Measurements from ENCODE around the gene PCDHB16.
"Not testable (repeated sequence)": the region's sequence is repeated elsewhere in the genome, so short reads cannot be mapped to it uniquely, and the experiment has no call there.

PCDHB16 gene

GRCh38 chr5:141184117-141184855 is 2.1 kb downstream of the PCDHB16 start:
- not testable (repeated sequence) for DNase-seq (ENCODE audit: low spot score)

DNA sequence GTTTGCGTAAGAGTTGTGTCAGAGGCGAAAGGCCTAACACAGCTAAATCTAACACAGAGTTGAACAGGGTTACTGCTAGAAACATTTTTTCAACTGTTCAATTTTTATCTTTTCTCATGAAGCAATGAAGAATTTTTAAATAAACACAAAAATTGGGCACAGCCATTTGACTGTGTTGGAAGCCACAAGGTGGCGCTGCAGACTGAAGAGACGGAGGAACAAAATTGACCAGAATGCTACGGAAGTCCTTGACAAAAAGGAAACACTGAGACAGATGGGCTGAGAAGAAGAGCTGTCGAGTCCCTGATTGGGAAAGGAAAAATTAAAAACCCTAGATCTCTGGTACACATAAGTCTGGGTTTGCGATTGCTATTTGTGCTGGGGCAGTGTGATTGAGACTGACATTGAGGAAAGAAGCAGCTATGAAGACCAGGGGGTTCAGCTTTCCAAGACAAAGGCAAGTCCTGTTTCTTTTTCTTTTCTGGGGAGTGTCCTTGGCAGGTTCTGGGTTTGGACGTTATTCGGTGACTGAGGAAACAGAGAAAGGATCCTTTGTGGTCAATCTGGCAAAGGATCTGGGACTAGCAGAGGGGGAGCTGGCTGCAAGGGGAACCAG is 4.8 kb downstream of the PCDHB16 start, which contains the start of gene PCDHB9:
Gene PCDHB9, plus strand, starts transcription at position 265 of the 616 bp plus-strand sequence. Its CDS starts 158 bp downstream, at position 423.
- DNase-seq (ENCODE audit: low spot score): no peak

DNA sequence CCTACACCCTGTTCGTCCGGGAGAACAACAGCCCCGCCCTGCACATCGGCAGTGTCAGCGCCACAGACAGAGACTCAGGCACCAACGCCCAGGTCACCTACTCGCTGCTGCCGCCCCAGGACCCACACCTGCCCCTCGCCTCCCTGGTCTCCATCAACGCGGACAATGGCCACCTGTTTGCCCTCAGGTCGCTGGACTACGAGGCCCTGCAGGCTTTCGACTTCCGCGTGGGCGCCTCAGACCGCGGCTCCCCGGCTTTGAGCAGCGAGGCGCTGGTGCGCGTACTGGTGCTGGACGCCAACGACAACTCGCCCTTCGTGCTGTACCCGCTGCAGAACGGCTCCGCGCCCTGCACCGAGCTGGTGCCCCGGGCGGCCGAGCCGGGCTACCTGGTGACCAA is 6.5 kb downstream of the PCDHB16 start:
- DNase-seq (ENCODE audit: low spot score): not testable (repeated sequence)

GRCh38 chr5:141189131-141189530 is 6.9 kb downstream of the PCDHB16 start:
- not testable (repeated sequence) for DNase-seq (ENCODE audit: low spot score)

GRCh38 chr5:141192110-141192725 is 10.0 kb downstream of the PCDHB16 start, which contains the start of gene PCDHB10:
TSS of gene PCDHB10 (plus strand) at chr5:141192353. CDS start at chr5:141192553, 200 bp downstream.
- peak; percentile 27 for DNase-seq (ENCODE audit: low spot score)

- DNase-seq (ENCODE audit: low spot score): not testable (repeated sequence)
Measured at GRCh38 chr5:141194332-141194731, 12.1 kb downstream of the PCDHB16 start.

- no peak for DNase-seq (ENCODE audit: low spot score)
Measured at GRCh38 chr5:141196363-141196762, 14.2 kb downstream of the PCDHB16 start.

DNA sequence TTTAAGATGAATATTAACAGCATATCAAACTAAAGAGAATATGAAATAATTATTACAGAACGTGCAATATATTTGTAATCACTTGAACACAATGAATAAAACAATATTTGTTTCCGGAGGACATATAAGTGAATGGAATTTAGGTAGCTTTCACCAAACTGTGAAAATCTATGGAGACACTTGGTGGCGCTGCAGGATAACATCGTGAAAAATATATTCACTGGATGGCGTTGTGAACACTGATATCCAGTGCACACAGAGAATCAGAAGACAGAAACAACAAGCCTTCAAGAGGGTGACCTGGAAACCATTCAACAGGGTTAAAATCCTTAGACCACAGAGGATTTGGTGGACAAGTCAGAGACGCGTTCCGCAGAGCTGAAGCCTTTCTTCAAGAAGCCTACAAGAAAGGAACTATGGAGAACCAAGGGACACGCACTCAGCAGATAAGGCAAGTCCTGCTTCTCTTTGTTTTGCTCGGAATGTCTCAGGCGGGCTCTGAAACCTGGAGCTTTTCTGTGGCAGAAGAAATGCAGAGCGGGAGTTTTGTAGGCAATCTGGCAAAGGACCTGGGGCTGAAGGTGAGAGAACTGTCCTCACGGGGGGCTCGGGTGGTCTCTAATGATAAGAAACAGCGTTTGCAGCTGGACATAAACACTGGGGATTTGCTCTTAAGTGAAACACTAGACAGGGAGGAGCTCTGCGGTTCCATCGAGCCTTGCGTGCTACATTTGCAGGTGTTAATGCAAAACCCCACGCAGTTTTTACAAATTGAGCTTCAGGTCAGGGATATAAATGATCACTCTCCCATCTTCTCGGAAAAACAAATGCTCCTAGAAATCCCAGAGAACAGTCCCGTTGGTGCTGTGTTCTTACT is 17.4 kb downstream of the PCDHB16 start, which contains the start of gene PCDHB11:
Gene PCDHB11, plus strand, starts transcription at position 269 of the 877 bp plus-strand sequence. Its CDS starts 148 bp downstream, at position 417.
- DNase-seq (ENCODE audit: low spot score): no peak

DNA sequence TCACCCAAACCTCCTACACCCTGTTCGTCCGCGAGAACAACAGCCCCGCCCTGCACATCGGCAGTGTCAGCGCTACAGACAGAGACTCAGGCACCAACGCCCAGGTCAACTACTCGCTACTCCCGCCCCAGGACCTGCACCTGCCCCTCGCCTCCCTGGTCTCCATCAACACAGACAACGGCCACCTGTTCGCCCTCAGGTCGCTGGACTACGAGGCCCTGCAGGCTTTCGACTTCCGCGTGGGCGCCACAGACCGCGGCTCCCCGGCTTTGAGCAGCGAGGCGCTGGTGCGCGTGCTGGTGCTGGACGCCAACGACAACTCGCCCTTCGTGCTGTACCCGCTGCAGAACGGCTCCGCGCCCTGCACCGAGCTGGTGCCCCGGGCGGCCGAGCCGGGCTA is 18.9 kb downstream of the PCDHB16 start:
- not testable (repeated sequence) for DNase-seq (ENCODE audit: low spot score)

- DNase-seq (ENCODE audit: low spot score): not testable (repeated sequence)
Measured at GRCh38 chr5:141201646-141202045, 19.5 kb downstream of the PCDHB16 start.

GRCh38 chr5:141208478-141208877 is 26.3 kb downstream of the PCDHB16 start, which contains the start of gene PCDHB12:
TSS of gene PCDHB12 (plus strand) at chr5:141208719. CDS start at chr5:141208908, 189 bp downstream.
- peak; percentile 16 for DNase-seq (ENCODE audit: low spot score)

- DNase-seq (ENCODE audit: low spot score): not testable (repeated sequence)
Measured at GRCh38 chr5:141210281-141210680, 28.1 kb downstream of the PCDHB16 start.

DNA sequence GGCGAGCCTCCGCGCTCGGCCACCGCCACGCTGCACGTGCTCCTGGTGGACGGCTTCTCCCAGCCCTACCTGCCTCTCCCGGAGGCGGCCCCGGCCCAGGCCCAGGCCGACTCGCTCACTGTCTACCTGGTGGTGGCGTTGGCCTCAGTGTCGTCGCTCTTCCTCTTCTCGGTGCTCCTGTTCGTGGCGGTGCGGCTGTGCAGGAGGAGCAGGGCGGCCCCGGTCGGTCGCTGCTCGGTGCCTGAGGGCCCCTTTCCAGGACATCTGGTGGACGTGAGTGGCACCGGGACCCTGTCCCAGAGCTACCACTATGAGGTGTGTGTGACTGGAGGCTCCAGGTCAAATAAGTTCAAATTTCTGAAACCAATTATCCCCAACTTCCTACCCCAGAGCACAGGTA is 28.7 kb downstream of the PCDHB16 start:
- not testable (repeated sequence) for DNase-seq (ENCODE audit: low spot score)

DNA sequence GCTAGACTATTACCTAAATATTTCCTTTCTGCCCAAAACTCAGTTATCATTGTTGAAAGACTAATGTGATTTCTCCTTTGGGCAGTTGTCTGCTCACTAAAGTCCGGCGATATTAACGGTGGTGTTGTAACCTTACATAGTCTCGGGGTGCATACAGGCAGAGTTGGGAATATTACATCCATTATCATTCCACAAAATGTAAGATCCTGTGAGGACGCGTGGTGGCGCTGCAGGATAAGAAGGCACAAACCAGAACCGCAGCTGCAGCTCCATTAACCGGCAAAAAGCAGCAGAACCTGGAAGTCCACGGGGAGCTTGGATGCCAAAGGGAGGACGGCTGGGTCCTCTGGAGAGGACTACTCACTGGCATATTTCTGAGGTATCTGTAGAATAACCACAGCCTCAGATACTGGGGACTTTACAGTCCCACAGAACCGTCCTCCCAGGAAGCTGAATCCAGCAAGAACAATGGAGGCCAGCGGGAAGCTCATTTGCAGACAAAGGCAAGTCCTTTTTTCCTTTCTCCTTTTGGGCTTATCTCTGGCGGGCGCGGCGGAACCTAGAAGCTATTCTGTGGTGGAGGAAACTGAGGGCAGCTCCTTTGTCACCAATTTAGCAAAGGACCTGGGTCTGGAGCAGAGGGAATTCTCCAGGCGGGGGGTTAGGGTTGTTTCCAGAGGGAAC is 31.6 kb downstream of the PCDHB16 start, which contains the start of gene PCDHB13:
Gene PCDHB13, plus strand, starts transcription at position 264 of the 684 bp plus-strand sequence. Its CDS starts 205 bp downstream, at position 469.
- peak; percentile 23 for DNase-seq (ENCODE audit: low spot score)

DNA sequence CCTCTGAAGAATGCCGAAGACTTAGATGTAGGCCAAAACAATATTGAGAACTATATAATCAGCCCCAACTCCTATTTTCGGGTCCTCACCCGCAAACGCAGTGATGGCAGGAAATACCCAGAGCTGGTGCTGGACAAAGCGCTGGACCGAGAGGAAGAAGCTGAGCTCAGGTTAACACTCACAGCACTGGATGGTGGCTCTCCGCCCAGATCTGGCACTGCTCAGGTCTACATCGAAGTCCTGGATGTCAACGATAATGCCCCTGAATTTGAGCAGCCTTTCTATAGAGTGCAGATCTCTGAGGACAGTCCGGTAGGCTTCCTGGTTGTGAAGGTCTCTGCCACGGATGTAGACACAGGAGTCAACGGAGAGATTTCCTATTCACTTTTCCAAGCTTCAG is 32.4 kb downstream of the PCDHB16 start:
- DNase-seq (ENCODE audit: low spot score): not testable (repeated sequence)

DNA sequence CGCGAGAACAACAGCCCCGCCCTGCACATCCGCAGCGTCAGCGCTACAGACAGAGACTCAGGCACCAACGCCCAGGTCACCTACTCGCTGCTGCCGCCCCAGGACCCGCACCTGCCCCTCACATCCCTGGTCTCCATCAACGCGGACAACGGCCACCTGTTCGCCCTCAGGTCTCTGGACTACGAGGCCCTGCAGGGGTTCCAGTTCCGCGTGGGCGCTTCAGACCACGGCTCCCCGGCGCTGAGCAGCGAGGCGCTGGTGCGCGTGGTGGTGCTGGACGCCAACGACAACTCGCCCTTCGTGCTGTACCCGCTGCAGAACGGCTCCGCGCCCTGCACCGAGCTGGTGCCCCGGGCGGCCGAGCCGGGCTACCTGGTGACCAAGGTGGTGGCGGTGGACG is 33.3 kb downstream of the PCDHB16 start:
- DNase-seq (ENCODE audit: low spot score): not testable (repeated sequence)

DNA sequence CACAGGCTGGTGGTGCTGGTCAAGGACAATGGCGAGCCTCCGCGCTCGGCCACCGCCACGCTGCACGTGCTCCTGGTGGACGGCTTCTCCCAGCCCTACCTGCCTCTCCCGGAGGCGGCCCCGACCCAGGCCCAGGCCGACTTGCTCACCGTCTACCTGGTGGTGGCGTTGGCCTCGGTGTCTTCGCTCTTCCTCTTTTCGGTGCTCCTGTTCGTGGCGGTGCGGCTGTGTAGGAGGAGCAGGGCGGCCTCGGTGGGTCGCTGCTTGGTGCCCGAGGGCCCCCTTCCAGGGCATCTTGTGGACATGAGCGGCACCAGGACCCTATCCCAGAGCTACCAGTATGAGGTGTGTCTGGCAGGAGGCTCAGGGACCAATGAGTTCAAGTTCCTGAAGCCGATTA is 33.8 kb downstream of the PCDHB16 start:
- DNase-seq (ENCODE audit: low spot score): not testable (repeated sequence)

DNA sequence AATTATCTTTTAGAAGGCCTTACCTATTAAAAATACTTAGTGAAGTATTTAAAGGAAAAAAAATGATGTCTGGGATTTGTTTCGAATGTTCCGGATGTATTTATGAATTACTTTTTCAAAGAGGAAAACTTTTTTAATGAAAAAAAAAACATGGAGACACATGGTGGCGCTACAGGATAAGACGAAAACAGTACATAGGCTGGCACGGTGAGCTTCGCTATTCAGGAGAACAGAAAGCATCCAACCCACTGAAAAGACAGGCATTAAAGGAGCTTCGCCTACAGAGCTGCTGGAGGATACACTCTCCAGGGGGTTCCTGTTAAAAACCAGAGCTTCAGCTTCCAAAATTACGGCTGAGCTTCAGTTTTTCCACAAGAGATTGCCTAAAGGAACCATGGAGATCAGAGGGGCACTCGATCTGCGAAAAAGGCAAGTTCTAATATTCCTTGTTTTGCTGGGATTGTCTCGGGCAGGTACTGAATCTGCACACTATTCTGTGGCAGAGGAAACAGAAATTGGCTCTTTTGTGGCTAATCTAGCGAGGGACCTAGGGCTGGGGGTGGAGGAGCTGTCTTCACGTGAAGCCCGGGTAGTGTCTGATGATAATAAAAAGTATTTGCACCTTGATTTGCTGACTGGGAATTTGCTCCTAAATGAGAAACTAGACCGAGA is 41.1 kb downstream of the PCDHB16 start, which contains the start of gene PCDHB14:
Gene PCDHB14, plus strand, starts transcription at position 232 of the 672 bp plus-strand sequence. Its CDS starts 163 bp downstream, at position 395.
- DNase-seq (ENCODE audit: low spot score): no peak

DNA sequence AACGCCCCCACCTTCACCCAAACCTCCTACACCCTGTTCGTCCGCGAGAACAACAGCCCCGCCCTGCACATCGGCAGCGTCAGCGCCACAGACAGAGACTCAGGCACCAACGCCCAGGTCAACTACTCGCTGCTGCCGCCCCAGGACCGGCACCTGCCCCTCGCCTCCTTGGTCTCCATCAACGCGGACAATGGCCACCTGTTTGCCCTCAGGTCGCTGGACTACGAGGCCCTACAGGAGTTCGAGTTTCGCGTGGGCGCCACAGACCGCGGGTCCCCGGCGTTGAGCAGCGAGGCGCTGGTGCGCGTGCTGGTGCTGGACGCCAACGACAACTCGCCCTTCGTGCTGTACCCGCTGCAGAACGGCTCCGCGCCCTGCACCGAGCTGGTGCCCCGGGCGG is 42.7 kb downstream of the PCDHB16 start:
- DNase-seq (ENCODE audit: low spot score): not testable (repeated sequence)

DNA sequence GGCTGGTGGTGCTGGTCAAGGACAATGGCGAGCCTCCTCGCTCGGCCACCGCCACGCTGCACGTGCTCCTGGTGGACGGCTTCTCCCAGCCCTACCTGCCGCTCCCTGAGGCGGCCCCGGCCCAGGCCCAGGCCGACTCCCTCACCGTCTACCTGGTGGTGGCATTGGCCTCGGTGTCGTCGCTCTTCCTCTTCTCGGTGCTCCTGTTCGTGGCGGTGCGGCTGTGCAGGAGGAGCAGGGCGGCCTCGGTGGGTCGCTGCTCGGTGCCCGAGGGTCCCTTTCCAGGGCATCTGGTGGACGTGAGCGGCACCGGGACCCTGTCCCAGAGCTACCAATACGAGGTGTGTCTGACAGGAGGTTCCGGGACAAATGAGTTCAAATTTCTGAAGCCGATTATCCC is 43.2 kb downstream of the PCDHB16 start:
- DNase-seq (ENCODE audit: low spot score): not testable (repeated sequence)
